NCI-H510A treated with DMSO at 0.1 percent for 48 hours (cell line): ENCODE results near the gene SERPINF2.
"Not testable (repeated sequence)": the region's sequence is repeated elsewhere in the genome, so short reads cannot be mapped to it uniquely, and the experiment has no call there.

ENCODE experiments used
- DNase-seq: peaks from one replicate; lab custom pipeline; 2025; lab: John Stamatoyannopoulos, UW

The SERPINF2 gene

DNA sequence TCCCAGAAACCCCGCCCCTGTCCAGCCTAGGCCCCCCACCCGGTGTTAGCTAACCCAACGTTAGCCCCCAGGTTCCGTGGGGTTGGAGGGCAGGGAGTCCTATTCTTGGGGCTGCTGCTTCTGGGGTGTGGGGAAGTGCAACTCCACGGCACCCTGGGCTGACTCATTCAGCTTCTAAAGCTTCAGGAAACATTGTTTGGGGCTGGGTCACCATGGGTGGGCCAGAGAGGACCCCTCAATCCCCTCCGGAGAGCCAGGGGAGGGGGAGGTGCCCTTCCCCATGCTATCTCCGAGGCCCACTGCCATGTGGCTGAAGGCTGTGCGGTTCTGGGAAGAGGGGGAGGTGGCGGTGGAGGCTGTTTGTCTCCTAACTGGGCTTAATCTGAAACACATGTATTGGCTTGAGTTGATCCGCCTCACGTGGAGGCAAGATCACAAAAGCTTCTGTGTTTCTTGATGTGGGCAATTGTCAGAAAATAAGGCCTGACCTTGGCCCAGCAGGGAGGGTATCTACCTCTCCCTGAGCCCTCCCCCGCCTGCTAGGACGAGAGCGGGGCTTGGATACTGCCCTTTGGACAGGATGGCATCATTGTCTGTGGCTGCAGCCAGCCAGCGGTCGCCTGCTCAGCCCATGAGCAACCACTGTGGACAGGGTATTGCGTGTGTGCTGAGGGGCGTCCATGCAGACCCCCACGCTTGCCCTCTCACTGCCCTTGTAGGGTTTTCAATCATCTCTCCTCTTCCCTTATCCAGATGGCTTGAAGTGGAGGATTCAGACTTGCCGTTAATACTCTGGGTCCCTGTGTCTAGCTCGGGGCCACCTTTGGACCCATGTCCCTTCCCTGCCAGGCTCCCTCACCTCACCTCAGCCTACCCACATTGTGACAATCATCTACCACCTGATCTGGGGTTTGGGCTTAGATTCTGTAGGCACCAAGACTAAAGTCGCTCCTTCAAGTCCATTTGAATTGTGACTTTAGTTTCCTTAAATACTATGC lies 20.5 kb downstream of the SERPINF2 start:
- no peak for DNase-seq

DNA sequence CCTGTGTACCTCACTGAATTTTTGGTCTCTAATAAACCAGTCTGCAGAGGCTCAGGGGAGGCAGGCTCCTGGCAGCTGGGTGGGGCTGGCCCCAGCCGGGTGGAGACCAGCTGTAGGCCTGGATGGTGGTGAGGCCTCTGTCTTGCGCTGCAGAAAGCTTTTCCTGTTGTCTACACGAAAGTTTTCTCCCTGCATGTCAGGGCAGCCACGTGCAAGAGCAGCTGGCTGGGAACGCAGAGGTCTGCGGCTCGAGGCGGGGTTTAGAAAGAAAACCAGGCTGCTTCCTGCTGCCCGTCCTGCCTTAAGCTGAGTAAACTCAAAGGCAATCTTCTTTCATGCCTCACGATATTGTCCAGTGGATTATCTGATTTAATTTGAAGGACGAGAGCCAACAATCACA lies 21.6 kb downstream of the SERPINF2 start:
- no peak for DNase-seq

DNA sequence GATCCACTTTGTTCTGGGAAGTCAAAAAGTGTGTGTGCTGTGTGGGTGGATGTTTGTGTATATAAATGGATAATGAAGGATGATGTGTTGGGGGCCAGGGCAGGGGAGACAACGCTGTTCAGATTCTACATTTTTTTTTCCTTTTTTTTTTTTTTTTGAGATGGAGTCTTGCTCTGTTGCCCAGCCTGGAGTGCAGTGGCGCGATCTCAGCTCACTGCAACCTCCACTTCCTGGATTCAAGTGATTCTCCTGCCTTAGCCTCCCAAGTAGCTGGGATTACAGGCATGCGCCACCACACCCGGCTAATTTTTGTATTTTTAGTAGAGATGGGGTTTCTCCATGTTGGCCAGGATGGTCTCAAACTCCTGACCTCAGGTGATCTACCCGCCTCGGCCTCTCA lies 22.0 kb downstream of the SERPINF2 start:
- DNase-seq = not testable (repeated sequence)

DNA sequence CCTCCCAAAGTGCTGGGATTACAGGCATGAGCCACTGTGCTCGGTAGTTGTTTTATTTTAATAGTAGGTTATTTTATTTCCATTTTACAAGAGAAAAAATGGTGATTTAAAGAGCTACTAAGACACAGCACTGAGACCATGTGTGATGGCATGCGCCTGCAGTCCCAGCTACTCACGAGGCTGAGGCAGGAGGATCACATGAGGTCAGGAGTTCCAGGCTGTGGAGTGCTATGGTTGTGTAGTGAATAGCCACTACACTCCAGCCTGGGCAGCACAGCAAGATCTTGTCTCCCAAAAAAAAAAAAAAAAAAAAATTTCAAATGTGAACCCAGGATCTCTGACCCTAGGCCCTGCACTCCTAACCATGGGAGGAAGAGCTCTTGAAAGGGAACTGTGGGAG lies 22.9 kb downstream of the SERPINF2 start:
- DNase-seq = no peak

DNA sequence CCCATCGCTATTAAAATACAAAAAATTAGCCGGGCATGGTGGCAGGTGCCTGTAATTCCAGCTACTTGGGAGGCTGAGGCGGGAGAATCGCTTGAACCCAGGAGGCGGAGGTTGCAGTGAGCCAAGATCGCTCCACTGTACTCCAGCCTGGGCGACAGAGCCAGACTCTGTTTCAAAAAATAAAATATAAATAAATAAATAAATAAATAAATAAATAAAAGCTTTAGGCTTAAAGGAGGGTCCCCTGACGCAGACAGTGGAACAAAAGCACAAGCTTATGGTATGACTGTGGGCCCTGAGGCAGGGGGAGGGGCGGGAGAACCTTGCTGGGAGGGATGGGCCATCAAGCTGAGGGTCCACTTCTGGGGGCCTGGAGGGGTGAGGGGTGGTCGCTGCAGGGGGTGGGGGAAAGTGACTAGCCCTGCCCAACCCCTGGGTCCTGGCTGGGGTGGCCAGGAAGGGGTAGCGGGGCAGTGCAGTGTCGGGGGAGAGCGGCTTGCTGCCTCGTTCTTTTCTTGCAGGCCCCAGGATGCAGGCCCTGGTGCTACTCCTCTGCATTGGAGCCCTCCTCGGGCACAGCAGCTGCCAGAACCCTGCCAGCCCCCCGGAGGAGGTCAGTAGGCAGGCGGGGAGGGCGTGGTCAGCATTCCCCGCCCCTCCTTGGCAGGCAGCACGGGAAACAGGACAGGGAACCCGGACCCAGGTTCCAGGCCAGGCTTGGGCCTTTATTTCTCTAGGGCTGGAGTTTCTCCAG lies 23.9 kb downstream of the SERPINF2 start:
- DNase-seq = no peak

DNA sequence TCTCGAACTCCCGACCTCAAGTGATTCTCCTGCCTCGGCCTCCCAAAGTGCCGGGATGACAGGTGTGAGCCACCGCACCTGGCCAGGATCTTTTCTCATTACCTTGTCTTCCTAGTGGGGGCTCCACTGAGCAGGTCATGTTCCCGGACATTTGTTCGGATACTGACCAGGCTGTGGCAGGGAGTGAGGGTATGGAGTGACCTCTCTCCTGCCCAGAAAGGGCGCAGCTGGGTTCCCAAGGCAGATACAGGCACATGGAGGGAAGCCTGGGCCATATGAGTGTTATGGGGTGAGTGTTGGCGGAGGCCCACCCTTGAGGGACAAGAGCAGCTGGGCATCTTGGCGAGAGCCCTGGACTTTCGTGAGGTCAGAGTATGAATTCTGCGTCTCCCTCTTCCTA lies 24.7 kb downstream of the SERPINF2 start:
- no peak for DNase-seq

DNA sequence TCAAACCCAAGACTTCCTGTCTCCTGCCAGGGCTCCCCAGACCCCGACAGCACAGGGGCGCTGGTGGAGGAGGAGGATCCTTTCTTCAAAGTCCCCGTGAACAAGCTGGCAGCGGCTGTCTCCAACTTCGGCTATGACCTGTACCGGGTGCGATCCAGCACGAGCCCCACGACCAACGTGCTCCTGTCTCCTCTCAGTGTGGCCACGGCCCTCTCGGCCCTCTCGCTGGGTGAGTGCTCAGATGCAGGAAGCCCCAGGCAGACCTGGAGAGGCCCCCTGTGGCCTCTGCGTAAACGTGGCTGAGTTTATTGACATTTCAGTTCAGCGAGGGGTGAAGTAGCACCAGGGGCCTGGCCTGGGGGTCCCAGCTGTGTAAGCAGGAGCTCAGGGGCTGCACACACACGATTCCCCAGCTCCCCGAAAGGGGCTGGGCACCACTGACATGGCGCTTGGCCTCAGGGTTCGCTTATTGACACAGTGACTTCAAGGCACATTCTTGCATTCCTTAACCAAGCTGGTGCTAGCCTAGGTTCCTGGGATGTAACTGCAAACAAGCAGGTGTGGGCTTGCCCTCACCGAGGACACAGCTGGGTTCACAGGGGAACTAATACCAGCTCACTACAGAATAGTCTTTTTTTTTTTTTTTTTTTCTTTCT lies 27.3 kb downstream of the SERPINF2 start:
- DNase-seq = peak; percentile 10

DNA sequence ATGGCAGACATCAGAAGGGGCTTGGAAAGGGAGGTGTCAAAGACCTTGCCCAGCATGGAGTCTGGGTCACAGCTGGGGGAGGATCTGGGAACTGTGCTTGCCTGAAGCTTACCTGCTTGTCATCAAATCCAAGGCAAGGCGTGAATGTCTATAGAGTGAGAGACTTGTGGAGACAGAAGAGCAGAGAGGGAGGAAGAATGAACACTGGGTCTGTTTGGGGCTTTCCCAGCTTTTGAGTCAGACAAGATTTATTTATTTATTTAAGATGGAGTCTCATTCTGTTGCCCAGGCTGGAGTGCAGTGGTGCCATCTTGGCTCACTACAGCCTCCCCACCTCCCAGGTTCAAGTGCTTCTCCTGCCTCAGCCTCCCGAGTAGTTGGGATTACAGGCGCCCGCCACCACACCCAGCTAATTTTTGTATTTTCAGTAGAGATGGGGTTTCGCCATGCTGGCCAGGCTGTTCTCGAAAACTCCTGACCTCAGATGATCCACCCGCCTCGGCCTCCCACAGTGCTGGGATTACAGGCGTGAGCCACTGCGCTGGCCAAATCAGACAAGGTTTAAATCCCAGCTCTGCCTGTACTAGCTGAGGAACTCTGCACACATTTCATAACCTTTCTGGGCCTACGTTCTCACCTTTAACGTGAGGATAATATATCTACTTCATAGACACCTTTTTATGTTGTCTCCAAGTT lies 30.5 kb downstream of the SERPINF2 start:
- not testable (repeated sequence) for DNase-seq

DNA sequence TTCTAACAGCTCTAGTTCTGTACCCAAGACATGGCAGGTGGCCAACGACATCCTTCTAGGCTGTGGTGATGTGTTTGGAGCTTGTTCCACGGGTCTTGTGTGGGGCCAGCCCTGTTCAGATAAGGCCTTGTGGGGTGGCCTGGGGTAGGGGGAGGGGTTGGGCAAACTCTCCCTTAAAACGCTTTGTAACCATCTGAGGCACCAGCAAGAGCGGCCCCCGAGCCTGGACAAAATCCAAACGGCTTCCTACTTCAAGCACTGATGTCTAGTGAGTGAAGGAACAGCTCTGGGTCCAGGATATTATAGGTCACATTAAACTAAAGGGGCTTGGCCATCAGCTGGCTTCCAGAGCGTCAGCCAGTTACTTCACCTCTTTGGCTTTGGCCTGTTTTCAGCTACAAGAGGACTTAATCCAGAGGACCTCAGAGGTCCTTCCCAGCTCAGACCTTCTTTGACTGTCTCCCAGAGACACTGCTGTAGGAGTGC lies 31.1 kb downstream of the SERPINF2 start:
- no peak for DNase-seq

DNA sequence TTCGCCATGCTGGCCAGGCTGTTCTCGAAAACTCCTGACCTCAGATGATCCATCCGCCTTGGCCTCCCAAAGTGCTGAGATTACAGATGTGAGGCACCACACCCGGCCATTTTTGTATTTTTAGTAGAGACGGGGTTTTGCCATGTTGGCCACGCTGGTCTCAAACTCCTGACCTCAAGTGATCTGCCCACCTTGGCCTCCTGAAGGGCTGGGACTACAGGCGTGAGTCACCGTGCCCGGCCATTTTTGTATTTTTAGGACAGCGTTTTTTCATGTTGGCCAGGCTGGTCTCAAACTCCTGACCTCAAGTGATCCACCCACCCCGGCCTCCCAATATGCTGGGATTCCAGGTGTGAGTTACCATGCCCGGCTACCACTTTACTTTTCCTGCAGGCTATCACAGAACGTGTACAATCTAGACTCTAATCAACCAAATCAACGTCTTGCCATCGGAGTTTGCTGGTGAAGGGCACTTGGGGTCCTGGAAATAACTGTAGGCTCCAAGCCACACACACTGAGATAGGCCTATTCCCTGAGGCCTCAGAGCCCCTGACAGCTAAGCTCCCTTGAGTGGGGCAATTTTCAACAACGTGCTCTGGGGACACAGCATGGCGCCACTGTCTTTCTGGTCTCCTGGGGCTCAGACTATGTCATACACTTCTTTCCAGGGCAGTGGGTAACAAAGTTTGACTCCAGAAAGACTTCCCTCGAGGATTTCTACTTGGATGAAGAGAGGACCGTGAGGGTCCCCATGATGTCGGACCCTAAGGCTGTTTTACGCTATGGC lies 31.9 kb downstream of the SERPINF2 start:
- DNase-seq = no peak

DNA sequence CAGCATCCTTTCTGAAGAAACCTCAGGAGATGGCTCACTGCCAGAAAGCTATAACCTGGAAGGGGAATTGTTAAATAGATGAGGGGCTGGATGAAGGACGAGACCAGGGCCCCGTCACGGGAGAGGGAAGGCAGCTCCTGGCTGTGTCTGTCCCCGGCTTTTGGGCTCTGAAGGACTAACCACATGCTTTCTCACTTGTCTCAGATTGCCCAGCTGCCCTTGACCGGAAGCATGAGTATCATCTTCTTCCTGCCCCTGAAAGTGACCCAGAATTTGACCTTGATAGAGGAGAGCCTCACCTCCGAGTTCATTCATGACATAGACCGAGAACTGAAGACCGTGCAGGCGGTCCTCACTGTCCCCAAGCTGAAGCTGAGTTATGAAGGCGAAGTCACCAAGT lies 33.7 kb downstream of the SERPINF2 start:
- DNase-seq = no peak

DNA sequence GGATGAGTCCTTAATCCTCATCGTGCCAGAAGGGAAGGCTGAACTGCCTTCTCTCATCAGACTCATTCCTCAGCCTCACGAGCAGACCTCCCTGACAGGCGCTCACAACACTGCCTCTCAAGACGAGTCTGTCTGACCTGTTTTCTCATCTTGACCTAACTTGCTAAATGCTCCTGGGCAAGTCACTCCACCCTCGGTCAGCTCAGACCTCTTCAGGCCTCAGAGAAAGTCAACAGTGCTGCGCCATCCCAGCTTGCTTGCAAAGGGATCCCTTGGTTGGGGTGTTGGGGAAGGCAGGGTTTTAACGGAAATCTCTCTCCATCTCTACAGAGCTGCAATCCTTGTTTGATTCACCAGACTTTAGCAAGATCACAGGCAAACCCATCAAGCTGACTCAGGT lies 34.2 kb downstream of the SERPINF2 start:
- DNase-seq = no peak

DNA sequence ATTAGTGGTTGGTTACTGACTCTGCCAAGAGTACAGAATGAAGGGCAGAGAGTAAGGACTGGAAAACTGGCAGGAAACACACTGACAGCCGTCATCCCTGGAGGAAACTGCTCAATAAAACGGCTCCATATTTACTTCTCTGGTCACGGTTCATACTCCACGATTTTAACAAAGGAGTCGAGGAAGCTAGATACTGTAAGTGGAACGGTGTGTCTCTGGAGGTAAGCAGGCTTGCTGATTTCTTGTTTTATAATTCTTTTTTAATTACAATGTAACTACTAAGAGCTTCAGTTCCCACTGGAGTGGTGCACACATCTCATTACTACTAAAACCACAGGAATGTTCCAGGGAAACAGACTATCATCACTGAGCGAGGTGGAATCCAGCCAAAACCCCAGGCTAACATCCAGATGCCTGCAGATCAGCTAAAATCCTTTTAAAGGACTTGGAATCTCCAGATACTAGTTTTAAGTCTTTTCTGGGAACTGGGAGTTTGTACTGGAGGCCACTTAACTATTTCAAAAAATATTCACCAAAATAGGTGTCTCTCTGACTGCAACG lies 37.0 kb downstream of the SERPINF2 start:
- no peak for DNase-seq

DNA sequence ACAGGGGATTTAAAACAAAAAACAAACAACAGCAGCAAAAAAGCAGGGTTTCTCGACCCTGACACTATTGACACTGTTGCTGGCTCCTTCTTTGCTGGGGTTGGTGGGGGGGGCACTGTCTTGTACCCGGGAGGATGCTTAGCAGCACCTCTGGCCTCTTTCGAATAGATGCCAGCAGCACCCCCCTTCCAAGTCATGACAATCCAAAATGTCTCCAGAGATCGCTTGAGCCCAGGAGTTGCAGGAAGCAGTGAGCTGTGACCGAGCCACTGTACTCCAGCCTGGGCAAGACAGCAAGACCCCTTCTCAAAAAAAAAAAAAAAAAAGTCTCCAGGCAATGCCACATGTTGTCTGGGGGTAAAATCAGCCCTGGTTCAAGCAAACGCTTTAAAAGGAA lies 39.5 kb downstream of the SERPINF2 start:
- no peak for DNase-seq

DNA sequence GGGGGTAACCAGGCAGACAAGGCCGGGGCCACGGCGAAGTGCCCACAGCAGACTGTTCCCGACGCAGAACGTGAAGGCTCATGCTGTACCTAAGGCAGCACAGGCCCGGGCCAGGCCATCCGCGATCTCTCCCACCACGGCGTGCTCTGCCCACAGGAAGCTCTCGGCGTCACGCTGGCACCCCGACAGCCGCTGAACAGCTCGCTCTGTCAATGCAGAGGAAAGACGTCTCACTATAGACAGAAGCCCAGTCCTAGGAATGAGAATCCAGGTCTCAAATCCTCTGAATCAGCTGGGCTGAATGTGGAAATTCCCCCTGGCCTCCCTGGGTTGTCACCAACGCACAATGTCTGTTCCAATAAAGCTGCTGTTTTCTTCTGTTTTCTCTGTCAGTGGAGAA lies 40.6 kb downstream of the SERPINF2 start:
- no peak for DNase-seq

DNA sequence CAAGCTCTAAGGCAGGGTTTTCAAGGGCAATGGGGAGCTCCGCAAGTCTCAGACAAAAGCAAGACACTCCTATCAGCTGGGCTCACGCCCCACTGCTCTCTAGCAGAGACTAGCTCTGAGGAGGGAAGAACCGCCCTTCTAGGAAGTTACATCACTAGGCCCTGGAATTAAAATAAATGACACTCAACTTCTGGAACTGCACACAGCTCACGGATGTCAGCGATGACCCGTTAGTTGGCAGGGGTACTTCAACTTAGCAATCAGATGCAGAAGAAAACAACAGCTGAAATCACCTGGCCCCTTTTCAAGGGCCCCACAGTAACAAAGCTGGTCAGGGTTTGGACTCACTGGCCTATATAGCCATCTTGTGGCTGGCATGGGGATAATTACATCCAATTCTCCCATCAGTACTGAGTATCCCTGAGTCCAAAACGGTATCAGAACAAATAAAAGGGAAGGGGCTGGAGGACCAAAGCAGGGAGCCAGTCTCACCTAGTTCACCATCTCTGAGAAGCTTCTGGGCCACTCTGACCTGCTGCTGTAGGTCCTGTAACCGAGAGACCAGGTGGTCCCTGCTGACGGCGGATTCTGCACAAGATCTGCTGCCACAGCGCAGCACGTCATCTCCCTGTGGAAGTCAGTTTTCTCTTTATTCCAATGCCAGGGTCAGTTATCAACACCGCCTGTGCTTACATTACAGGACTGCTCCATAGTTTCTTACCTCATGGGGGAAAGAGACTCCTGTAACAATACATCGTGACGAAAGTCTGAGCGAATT lies 41.4 kb downstream of the SERPINF2 start:
- no peak for DNase-seq

DNA sequence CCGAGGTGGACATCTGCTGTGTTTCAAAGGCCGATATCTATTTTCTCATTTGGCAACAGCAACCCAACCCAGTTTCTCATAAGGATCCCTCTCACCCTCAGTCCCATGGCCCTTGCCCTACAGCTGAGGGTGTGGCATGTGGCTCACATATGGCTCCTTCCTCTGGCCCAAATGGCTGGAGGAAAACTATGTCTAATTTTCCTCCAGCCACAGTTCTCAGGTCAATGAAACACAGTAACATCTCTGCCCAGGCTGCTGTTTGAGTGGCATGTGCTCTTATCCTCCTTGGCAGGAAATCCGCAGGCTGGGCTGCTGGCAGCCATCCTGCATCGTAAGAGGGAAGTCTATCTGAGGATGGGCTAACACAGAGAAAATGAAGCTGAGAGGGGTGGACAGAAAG lies 43.3 kb downstream of the SERPINF2 start:
- no peak for DNase-seq

DNA sequence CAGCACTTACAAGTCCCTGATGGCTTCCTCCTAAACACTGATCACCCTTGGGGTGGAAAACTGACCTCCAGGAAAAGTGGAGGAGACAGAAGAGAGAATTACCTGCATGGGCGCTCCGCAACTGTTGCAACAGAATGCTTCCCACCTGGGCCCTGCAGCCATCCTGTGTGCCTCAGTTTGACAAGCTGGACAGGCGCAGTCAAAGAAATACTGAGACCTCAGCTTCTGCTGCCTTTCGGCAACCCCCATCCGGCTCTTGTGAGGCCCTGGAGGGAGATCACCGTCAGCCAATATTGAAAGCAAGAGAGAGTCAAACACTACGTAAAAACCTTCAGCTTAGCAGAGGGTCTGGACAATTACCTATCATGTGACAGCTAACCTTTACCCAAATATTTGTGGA lies 44.0 kb downstream of the SERPINF2 start:
- DNase-seq = no peak

DNA sequence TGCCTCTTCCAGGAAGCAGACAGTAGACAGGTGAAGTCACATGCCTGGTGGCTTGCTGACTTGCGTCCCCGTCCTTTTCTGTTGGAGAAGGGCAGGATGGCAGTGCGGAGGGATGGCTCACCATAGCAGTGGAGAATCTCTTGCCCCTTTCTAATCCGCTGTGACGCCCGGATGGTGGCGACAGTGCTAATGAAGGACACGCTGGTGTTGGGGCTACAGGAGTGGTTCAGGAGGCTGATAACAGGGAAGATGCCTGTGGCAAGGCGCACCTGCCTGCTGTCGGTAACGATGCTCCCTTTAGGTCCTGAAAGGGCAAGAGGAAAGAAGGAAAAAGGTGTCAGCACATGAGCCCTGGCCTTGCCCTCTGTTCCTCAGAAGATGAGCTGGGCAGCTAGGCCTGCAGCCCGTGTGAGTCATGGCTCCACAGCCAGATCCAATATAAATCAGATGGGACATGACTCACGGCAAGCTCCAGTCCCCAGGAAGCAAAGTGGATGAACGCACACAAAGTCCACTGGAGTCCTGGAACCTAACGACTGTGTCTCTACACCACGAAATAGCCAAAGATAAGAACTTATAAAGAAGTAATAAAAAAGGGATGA lies 44.7 kb downstream of the SERPINF2 start:
- no peak for DNase-seq
